ENCODE measurements around the gene NBPF20.
"Not testable (repeated sequence)": the region's sequence is repeated elsewhere in the genome, so short reads cannot be mapped to it uniquely, and the experiment has no call there.

NBPF20 gene

GRCh38 chr1:145429329-145429728 is 3.9 kb upstream of the NBPF20 start:
- DNase-seq = not testable (repeated sequence)

DNA sequence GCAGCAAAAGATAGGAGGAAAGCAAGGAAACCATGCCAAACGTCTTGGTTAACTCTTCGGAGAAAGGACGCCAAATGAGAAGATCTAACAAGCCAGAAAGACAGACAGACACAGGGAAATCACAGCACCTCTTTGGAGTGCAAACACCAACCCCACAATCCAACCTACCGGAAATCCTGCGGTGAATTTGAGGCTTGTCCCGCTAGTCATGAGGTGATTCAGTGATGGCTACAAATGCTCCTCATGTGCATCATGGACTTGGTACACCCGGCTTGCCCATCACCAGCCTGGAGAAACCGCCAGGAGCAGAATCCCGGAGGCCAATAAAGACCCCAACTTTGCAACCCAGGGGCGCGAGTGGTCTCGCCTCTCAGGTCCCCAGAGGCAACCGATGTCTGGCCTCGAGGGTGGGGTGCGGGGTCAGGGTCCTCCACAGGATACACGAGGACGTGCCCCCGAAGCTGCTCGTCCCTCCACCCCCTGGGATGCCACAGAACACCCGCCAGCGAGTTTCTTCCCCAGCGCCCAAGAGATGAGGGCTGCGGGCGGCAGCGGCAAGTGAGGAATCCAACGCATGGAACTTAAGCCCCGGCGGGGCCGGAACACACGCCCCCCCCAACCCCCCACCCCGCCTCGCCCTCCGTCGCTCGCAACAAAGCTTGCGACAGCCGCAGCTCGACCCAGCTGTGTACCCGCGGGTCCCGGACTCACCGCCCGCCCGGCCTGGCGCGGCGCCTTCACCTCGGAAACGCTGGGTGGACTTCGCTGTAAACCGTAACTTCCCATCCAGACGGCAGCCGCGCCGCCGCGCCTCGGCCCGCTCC is 579 bp downstream of the NBPF20 start:
- DNase-seq = not testable (repeated sequence)

DNA sequence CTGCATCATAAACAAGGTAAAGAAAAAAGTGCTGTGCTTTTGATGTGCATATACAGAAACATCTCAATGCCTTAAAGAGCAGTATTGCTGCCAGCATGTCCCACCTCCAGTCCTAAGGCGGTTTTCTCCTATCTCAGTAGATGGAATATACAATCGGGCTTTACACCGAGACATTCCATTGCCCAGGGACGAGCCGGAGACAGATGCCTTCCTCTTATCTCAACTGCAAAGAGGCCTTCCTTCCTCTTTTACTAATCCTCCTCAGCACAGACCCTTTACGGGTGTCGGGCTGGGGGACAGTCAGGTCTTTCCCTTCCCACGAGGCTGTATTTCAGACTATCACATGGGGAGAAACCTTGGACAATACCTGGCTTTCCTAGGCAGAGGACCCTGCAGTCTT is 10.3 kb downstream of the NBPF20 start:
- not testable (repeated sequence) for DNase-seq

GRCh38 chr1:145407266-145407665 is 18.1 kb downstream of the NBPF20 start:
- DNase-seq = not testable (repeated sequence)

DNA sequence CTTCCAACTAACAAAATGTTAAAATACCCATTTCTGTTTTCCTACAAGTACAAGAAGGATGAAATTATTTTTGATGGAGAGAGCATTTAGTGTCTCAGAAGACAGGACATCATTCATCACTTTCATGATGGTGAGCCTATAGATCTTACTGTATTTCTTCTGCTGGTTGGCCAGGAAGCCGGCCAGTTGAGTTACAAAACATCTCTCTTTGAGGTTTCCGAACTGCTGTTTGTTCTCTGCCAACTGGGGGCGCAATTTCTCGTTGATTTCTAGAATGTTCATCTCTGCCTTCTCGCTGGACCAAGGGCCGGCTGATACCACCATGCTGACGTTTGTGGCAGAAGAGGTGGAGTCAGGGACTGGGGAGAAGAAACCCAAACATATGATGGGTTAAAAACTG is 20.5 kb downstream of the NBPF20 start:
- not testable (repeated sequence) for DNase-seq

DNA sequence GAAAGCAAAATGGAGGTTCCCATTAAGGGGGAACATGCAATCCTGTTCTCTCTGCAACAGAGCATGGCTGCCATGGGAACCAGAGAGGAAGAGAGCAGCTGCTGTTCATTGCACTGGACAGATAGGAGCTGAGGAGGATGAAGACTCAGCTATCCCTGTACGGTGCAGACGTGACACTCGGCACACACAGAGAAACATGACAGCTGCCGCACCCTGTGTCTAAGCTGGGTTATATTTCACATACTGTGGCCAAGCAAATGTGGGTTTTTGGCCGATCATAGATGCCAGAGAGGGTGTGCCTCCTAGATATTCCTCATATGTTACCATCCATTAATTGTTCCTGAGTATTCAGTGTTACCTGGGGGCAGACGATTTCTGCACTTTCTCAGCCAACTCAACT is 24.7 kb downstream of the NBPF20 start:
- DNase-seq = not testable (repeated sequence)

Measured in erythroblast (primary cell).